Neural cell (in vitro differentiated cells): Measurements from ENCODE around the gene CNNM1. TPM values are rescaled to one million over a fixed set of nuclear protein-coding genes. Genes with fewer than 3 reads are reported as not detected.

Experiments
- H2AFZ ChIP-seq: fragments of 200-600, 300-800 bp; sonication (generic), shearing (Covaris generic); 2 replicates; pipeline ENCODE4 v1.6.0; 2014; ENCODE audit warnings: low read depth, mild to moderate bottlenecking, antibody characterized with exemption, low read length, moderate library complexity
- H3F3A ChIP-seq: fragments of 200-600 bp; shearing (Covaris generic); 2 replicates; pipeline ENCODE4 v1.6.1; 2016; ENCODE audit warnings: mild to moderate bottlenecking, moderate library complexity, mixed read lengths, antibody characterized with exemption, low read length; ENCODE audit not compliant: insufficient read depth, poor library complexity, severe bottlenecking
- H3K27ac ChIP-seq: fragments of 200-600, 300-800 bp; sonication (generic), shearing (Covaris generic); 2 replicates; pipeline ENCODE4 v1.5.1; 2014; ENCODE audit warnings: mild to moderate bottlenecking, low read length, moderate library complexity
- H3K27me3 ChIP-seq: fragments of 300-800, 200-600 bp; sonication (generic), shearing (Covaris generic); 2 replicates; pipeline ENCODE4 v1.6.0; 2014; ENCODE audit warnings: mild to moderate bottlenecking, low read depth, low read length, moderate library complexity; ENCODE audit not compliant: insufficient read depth
- H3K36me3 ChIP-seq: fragments of 300-800, 200-600 bp; sonication (generic), shearing (Covaris generic); 2 replicates; pipeline ENCODE4 v1.5.1; 2014; ENCODE audit warnings: mild to moderate bottlenecking, antibody characterized with exemption, low read length, moderate library complexity; ENCODE audit not compliant: insufficient read depth
- H3K4me2 ChIP-seq: fragments of 300-800, 200-600 bp; sonication (generic), shearing (Covaris generic); 2 replicates; pipeline ENCODE4 v1.6.0; 2014; ENCODE audit warnings: mild to moderate bottlenecking, low read length
- H3K4me3 ChIP-seq: fragments of 300-800, 200-600 bp; sonication (generic), shearing (Covaris generic); 2 replicates; pipeline ENCODE4 v1.5.1; 2014; ENCODE audit warnings: mild to moderate bottlenecking, low read length, moderate library complexity
- H3K79me2 ChIP-seq: fragments of 200-600 bp; shearing (Covaris generic); replicated peaks from 2 replicates; pipeline ENCODE4 v1.6.0; 2014; ENCODE audit warnings: mild to moderate bottlenecking, low read length, moderate library complexity; ENCODE audit not compliant: insufficient read depth
- H3K9ac ChIP-seq: fragments of 300-800, 200-600 bp; sonication (generic), shearing (Covaris generic); 2 replicates; pipeline ENCODE4 v1.6.1; 2016; ENCODE audit warnings: mild to moderate bottlenecking, low read length, mixed read lengths
- H3K9me2 ChIP-seq: fragments of 200-600 bp; shearing (Covaris generic); 2 replicates; pipeline ENCODE4 v1.6.1; 2016; ENCODE audit warnings: mild to moderate bottlenecking, low read length, mixed read lengths; ENCODE audit not compliant: insufficient read depth
- H3K9me3 ChIP-seq: fragments of 200-600, 300-800 bp; sonication (generic), shearing (Covaris generic); 2 replicates; pipeline ENCODE4 v1.6.1; 2016; ENCODE audit warnings: mild to moderate bottlenecking, mixed run types, low read length, moderate library complexity, mixed read lengths
- H4K20me1 ChIP-seq: fragments of 200-600 bp; shearing (Covaris generic); 2 replicates; pipeline ENCODE4 v1.6.1; 2016; ENCODE audit warnings: mild to moderate bottlenecking, mixed run types; ENCODE audit not compliant: insufficient read depth
- CTCF ChIP-seq: fragments of 450-650 bp; IDR thresholded peaks from 2 replicates; pipeline ENCODE4 v1.5.1; 2014; ENCODE audit warnings: antibody characterized with exemption, mild to moderate bottlenecking, moderate library complexity; ENCODE audit not compliant: poor library complexity, severe bottlenecking
- EP300 ChIP-seq: fragments of 450-650 bp; conservative IDR thresholded peaks from 2 replicates; pipeline ENCODE4 v1.6.1; 2014; ENCODE audit warnings: antibody characterized with exemption, mild to moderate bottlenecking, moderate library complexity; ENCODE audit not compliant: poor library complexity, severe bottlenecking
- EZH2 ChIP-seq: fragments of 200-600, 300-800 bp; shearing (Covaris generic), sonication (generic); IDR thresholded peaks from 2 replicates; pipeline ENCODE4 v1.6.1; 2014; ENCODE audit warnings: antibody characterized with exemption, low read length, borderline replicate concordance, mild to moderate bottlenecking; ENCODE audit not compliant: insufficient read depth, poor library complexity, severe bottlenecking
- MXI1 ChIP-seq: fragments of 450-650 bp; conservative IDR thresholded peaks from 2 replicates; pipeline ENCODE4 v1.6.1; 2014; ENCODE audit warnings: antibody characterized with exemption, mild to moderate bottlenecking; ENCODE audit not compliant: poor library complexity, severe bottlenecking
- POLR2AphosphoS5 ChIP-seq: IDR thresholded peaks from 2 replicates; pipeline ENCODE4 v1.6.1; 2012
- RAD21 ChIP-seq: fragments of 450-650 bp; conservative IDR thresholded peaks from 2 replicates; pipeline ENCODE4 v1.6.1; 2014; ENCODE audit warnings: antibody characterized with exemption, mild to moderate bottlenecking, moderate library complexity
- REST ChIP-seq: IDR thresholded peaks from 2 replicates; pipeline ENCODE4 v1.6.1; 2012; ENCODE audit warnings: borderline replicate concordance
- SMC3 ChIP-seq: fragments of 450-650 bp; conservative IDR thresholded peaks from 2 replicates; pipeline ENCODE4 v1.6.1; 2014; ENCODE audit warnings: antibody characterized with exemption, mild to moderate bottlenecking, moderate library complexity; ENCODE audit not compliant: poor library complexity
- TAF1 ChIP-seq: IDR thresholded peaks from 2 replicates; pipeline ENCODE4 v1.6.1; 2012; ENCODE audit warnings: low read depth
- polyA plus RNA-seq: library from polyadenylated mRNA; depleted of rRNA; stranded (reverse); fragments of >200 nt; gene quantifications from 2 replicates; pipeline ENCODE4 v1.2.3, GENCODE V29; 2014

The CNNM1 gene
- polyA plus RNA-seq, 1 donor from 2014 or later = 1.5 TPM

- H3K36me3 ChIP-seq = no peaks in the 10 kb centered on the region
- TF ChIP-seq MXI1 (no peak), REST (no peak), POLR2AphosphoS5 (no peak), RAD21 (no peak), EZH2 (no peak), SMC3 (no peak), EP300 (no peak)
- peak overlapping the region; percentile 85 for H3K4me3 ChIP-seq
- no peak overlapping the region for H2AFZ ChIP-seq
- H3K9me3 ChIP-seq = no peaks in the 10 kb centered on the region
- H3K27ac ChIP-seq = no peak overlapping the region
- peaks cover 6% of the 10 kb centered on the region for H3F3A ChIP-seq
- H3K9ac ChIP-seq = no peak overlapping the region
- no peaks in the 10 kb centered on the region for H3K27me3 ChIP-seq
- H3K9me2 ChIP-seq = no peaks in the 10 kb centered on the region
- H3K79me2 ChIP-seq = peaks cover 30% of the 10 kb centered on the region
- no peaks in the 10 kb centered on the region for H4K20me1 ChIP-seq
- H3K4me2 ChIP-seq = peak overlapping the region; percentile 100
These were observed 102.9 kb downstream of the CNNM1 start for GRCh38 chr10:99432047-99432446.

GRCh38 chr10:99432881-99433280 lies 103.7 kb downstream of the CNNM1 start:
- Histone ChIP-seq H4K20me1 (no peaks in the 10 kb centered on the region), H3K4me2 (no peak overlapping the region), H3K9me2 (no peaks in the 10 kb centered on the region), H3K9me3 (no peaks in the 10 kb centered on the region), H3K79me2 (peaks cover 25% of the 10 kb centered on the region), H3K9ac (no peak overlapping the region), H2AFZ (no peak overlapping the region), H3K36me3 (no peaks in the 10 kb centered on the region), H3K27ac (no peak overlapping the region), H3K4me3 (no peak overlapping the region), H3F3A (peaks cover 6% of the 10 kb centered on the region), H3K27me3 (no peaks in the 10 kb centered on the region)
- TF ChIP-seq CTCF (no peak), MXI1 (no peak), SMC3 (no peak), EP300 (no peak), REST (no peak), EZH2 (no peak), TAF1 (no peak), RAD21 (no peak), POLR2AphosphoS5 (no peak)
